HT-29 (cell line): Measurements from ENCODE around the gene FBXO31. TPM values are rescaled to one million over a fixed set of nuclear protein-coding genes. Genes with fewer than 3 reads are reported as not detected.

Experiments used
- DNase-seq: peaks from one replicate; pipeline ENCODE4 v3.0.0-alpha.2; 2015; ENCODE audit warnings: low spot score
- total RNA-seq: library from RNA; depleted of rRNA; stranded (reverse); fragments of >200 nt; shearing (Covaris generic); gene quantifications from 2 replicates; pipeline ENCODE4 v1.2.3, GENCODE V29; 2014

FBXO31 gene
- total RNA-seq, 1 experiment from 2014 or later = 26.6 TPM

DNA sequence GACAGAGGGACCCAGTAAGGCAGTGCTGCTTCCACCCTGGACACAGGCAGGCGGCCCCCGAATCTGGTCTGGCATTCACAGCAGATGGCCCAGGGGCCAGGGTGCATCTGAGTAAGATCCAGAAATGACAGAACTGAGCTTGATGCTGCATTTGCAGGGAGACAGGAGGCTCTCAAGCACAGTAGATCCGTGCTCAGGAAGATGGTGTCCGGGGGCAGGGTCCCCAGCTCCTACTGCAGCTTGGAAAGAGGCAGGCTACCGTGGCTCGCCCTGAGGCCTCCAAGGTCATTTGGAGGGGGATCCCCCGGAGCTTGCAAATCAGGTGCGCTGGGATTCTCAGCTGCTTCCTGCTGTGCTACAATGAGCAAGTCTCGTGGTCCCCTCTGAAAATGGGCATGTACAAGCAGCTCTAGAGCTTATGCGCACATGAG lies 68.6 kb downstream of the FBXO31 start:
- no peak for DNase-seq

DNA sequence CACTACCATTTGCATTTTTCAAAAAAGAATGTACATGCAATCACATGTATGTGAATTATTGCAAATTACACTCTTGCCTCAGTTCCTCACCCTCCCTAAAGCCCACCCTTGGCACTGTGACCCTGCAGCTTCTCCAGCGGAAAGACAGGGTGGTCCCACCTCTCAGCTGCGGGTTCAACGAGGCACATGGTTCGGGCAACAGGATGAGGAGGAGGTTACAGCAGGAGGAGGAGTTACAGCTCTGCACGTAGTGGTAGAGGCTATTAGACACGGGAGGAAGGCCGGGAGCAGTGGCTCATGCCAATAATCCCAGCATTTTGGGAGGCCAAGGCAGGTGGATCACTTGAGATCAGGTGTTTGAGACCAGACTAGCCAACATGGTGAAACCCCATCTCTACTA lies 71.6 kb downstream of the FBXO31 start:
- DNase-seq = no peak

GRCh38 chr16:87311387-87311786 lies 72.2 kb downstream of the FBXO31 start:
- DNase-seq = no peak

DNA sequence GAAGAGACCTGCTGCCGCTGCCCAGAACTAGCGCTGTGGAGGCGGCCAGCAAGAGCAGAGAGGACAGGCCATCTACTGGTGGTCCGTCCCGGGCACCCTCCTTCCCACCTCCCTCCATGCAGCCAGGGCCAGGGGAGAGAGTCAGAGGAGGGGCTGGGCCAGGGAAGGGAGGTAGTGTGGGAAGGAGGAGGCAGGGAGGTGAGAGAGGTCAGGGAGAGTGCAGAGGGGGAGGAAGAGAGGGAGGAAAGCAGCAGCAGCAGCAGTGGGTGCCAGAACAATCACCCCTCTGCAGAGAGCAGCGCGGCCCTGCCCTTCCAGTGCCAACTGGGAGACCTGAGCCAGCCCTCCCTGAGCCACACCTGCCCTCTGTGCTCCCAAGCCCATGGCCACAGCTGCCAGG lies 73.0 kb downstream of the FBXO31 start:
- no peak for DNase-seq

- DNase-seq = no peak
Observed at GRCh38 chr16:87309620-87310525, 73.7 kb downstream of the FBXO31 start.

DNA sequence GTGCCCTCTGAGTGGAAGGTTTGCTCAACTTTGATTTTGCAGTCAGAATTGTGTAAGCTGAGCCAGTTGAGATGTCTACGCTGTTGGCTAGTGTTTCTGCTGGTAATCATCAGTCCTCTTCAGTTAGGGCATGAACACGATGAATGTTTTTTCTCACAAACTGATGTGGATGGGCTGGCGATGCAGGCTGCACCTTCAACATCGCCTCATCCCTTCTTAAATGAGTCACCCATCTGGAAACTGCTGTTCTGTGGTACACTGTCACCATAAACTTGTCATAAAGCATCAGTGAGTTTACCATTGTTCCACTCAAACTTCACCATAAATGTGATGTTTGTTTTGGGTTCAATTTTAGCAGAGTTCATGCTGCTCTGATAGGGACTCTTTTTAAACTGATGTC lies 74.8 kb downstream of the FBXO31 start:
- DNase-seq = no peak

DNA sequence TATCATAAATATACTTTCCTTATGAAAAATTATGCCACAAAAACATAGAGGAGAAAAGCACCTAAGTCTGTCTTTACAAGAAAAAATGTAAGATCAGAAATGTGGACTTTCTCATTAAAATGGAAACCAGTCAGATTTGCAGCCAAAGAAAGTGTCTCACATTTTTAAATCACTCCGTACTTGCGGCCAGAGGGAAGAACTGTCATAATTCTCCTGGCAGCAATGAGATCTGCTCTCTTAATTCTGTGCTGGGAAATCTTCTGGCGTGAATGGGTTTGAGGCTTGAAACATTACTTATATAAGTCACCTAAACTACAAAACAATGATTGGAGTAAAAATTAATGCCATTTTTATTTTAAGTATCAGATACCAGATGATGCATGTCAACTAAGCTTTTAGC lies 77.1 kb downstream of the FBXO31 start:
- no peak for DNase-seq

- DNase-seq = peak; percentile 7
Observed at GRCh38 chr16:87305505-87306391, 77.8 kb downstream of the FBXO31 start.

DNA sequence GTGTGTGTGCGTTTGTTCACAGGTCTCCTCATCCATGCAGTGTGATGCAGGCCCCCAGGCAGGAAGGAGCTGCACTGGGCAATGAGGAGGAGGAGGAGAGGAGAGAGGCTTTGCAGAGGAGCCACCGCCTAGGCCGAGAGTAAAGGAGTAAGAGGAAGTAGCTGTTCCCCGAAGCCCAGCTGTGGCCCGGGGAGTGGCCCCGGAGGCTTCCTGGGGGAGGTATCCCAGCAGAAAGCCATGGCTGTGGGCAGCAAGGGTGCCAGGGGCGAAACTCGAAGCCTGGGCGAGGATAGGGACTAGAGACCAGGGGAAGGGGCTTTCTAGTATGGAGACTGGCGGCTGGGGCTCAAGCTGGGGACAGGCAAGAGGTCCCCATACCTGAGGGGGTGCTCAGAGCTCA lies 78.6 kb downstream of the FBXO31 start:
- DNase-seq = no peak

DNA sequence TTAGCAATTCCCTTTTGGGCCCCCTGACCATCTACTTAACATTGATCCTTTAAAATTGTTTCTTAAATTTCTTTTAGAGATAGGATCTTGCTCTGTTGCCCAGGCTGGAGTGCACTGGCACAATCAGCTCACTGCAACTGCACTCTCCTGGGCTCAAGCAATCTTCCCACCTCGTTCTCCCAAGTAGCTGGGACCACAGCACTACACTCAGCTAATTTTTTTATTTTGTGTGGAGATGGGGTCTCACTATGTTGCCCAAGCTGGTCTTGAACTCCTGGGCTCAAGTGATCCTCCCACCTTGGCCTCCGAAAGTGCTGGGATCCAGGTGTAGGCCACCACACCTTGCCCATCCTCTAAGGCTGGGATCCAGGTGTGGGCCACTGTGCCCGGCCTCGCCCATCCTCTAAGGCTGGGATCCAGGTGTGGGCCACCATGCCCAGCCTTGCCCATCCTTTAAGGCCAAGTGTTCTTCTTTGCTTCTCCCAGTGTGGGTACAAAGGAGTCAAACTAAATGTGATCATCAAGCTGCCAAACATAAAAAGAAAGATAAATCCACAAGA lies 79.5 kb downstream of the FBXO31 start:
- no peak for DNase-seq

DNA sequence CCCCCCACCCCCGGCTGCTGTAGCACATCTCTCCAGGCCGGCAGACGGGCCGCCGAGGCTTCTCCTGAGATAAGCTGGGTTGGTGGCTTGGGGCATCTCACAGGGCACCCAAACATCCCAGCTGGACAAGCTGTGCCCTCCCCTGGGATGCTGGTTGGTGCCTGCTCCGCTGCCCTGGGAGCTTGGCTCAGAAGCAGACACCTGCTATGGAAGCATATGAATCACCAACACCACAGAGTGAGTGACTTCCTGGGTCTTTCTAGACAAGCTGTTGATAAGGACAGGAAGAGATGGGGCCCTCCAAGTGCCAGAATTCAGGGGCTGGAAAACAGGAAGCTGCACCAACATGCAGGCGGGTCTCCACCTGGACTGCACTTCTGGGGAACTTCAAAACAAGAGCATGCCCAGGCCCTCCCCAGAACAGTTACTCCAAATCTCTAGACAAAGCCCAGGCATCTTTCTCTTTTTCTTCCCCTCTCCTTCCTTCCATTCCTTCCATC lies 80.1 kb downstream of the FBXO31 start:
- DNase-seq = no peak

GRCh38 chr16:87298857-87299465 lies 84.6 kb downstream of the FBXO31 start:
- no peak for DNase-seq

GRCh38 chr16:87297918-87298631 lies 85.5 kb downstream of the FBXO31 start:
- DNase-seq = peak; percentile 23

GRCh38 chr16:87297407-87297806 lies 86.2 kb downstream of the FBXO31 start:
- DNase-seq = no peak

DNA sequence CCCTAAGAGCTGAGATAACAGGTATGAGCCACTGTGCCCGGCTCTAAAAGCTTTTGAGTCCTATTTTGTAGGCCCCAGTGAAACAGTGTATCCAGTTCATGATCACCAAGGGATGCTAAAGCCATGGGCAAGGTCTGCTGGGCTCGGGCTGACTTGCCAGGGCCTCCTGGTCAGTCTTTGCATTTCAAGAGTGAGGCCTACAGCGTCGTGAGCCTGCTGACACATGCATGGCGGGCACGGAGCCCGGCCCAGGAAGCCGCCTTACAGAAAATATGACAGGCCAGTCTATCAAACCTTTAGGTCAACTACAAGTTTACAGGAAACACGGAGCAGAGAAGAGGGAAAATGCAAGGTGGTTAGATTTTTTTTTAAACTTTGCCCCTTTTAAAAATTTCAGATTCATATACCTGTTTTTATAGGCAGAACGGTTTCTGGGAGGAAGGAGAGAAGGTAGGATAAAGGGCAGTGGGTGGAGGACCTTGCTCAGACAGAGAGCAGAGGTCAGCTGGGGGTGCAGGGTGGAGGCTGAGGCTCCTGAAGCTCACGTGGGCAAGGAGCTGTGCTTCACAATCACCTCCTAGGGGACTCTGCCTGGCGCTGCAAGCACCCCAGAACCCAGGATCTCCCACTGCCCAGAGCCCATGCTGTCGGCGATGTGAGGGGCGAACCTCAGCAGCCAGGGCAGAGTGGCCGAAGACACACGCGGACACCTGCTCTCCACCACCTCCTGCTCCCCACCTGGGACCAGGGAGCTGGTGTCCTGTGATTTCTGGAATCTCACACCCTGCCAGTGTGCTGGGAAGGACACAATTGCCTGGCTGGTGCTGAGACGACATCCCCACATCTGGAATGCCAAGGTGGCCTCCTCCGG lies 87.7 kb downstream of the FBXO31 start:
- no peak for DNase-seq

DNA sequence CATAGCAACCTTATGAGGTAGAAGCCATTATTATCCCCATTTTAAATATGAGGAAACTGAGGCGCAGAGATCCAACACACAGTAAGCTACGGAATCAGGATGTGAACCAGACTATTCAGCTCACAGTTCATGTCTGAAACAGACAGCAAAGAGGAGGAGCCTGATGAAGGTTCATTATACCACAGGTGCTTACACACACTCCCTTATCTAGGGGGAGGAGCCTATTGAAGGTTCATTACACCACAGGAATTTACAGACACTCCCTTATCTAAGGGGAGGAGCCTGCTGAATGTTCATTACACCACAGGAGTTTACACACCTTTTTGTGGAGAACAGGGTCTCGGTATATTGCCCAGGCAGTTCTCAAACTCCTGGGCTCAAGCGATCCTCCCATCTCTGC lies 88.3 kb downstream of the FBXO31 start:
- peak; percentile 80 for DNase-seq

DNA sequence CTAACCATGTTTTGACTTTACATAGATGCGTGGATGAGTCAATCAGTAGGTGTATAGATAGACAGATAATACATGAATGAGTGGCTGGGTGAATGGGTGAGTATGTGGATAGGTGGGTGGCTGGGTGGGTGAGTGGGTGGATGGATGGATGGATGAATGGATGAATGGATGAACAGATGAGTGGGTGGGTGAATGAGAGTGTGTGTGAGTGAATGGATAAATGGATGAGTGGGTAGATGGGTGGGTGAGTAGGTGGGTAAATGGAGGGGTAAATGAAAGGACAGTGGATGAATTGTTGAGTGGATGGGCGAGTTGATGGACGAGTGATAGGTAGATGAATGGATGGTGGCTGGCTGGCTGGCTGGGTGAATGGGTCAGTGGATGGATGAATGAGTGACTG lies 89.6 kb downstream of the FBXO31 start:
- no peak for DNase-seq

DNA sequence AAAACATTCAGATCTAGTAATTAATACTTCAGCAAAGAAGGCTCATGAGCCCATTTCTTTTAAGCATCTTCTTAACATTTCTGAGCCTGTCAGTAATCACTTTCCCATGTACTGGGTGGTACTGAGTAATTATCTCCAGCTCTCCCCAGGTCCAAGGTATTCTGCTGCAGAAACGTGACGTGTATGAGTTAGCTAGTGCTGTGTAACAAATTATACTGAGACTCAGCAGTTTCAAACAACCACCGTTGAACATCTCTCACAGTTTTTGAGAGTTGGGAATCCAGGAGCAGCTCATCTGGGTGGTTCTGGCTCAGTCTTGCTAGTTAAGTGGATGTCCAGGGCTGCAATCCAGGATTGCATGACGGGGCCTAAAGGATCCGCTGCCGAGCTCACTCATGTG lies 91.6 kb downstream of the FBXO31 start:
- no peak for DNase-seq

GRCh38 chr16:87288753-87289362 lies 94.7 kb downstream of the FBXO31 start:
- no peak for DNase-seq
